ENCODE measurements around the gene NUDT21.

- no peak for TF ChIP-seq CTCF (IDR thresholded peaks at IDR 0.05)
- no peak for TF ChIP-seq POLR2A (IDR thresholded peaks at IDR 0.05)
- no peak for TF ChIP-seq POLR2AphosphoS5 (IDR thresholded peaks at IDR 0.05)
These were observed 6.9 kb upstream of the NUDT21 start for GRCh38 chr16:56457927-56458470.
